OCI-LY7 (cell line): ENCODE results near the gene NEUROG2. TPM values are rescaled to one million over a fixed set of nuclear protein-coding genes. Genes with fewer than 3 reads are reported as not detected.
A peak's percentile ranks its signal among the peaks of the same experiment; 100 is the strongest.

Experiments used
- BruUV-seq: library from RNA; stranded (reverse); fragments of 400-500 nt; replicated peaks from 2 replicates; lab custom pipeline; 2021; lab: Mats Ljungman, UMichigan
- CTCF ChIA-PET: fragments of 300-600 bp; sonication (Branson Sonifier 250); formaldehyde crosslinking; loops from one replicate; lab custom pipeline; 2022; ENCODE audit warnings: antibody characterized with exemption; ENCODE audit not compliant: unreplicated experiment; lab: Charles Lee
- POLR2A ChIA-PET: fragments of 300-600 bp; sonication (Branson Sonifier 250); formaldehyde crosslinking; loops from one replicate; lab custom pipeline; 2022; ENCODE audit warnings: antibody characterized with exemption; lab: Charles Lee
- DNase-seq: peaks from one replicate; pipeline ENCODE4 v3.0.0-alpha.2; 2015; ENCODE audit warnings: low spot score
- H2AFZ ChIP-seq: fragments of 200-600 bp; sonication (generic), shearing (Covaris generic); 2 replicates; pipeline ENCODE4 v1.6.1; 2014; ENCODE audit warnings: mild to moderate bottlenecking, antibody characterized with exemption, low read length, moderate library complexity
- H3K27ac ChIP-seq: fragments of 200-600 bp; sonication (generic); 2 replicates; pipeline ENCODE4 v1.5.1; 2014; ENCODE audit warnings: mixed run types, low read depth, mild to moderate bottlenecking, moderate library complexity, low read length, inconsistent platforms; ENCODE audit not compliant: poor library complexity, severe bottlenecking
- H3K36me3 ChIP-seq: fragments of 200-600 bp; sonication (generic); 2 replicates; pipeline ENCODE4 v1.6.1; 2014; ENCODE audit warnings: mild to moderate bottlenecking, antibody characterized with exemption, low read length, moderate library complexity, mixed read lengths; ENCODE audit not compliant: insufficient read depth
- H3K4me1 ChIP-seq: fragments of 200-600 bp; sonication (generic); 2 replicates; pipeline ENCODE4 v1.5.1; 2014; ENCODE audit warnings: mild to moderate bottlenecking, low read length; ENCODE audit not compliant: insufficient read depth, poor library complexity, severe bottlenecking
- H3K4me2 ChIP-seq: fragments of 200-600 bp; sonication (generic); 2 replicates; pipeline ENCODE4 v1.6.1; 2014; ENCODE audit warnings: mild to moderate bottlenecking, low read length
- H3K4me3 ChIP-seq: fragments of 200-600 bp; sonication (generic); 2 replicates; pipeline ENCODE4 v1.5.1; 2014; ENCODE audit warnings: mild to moderate bottlenecking, low read depth, low read length; ENCODE audit not compliant: poor library complexity, severe bottlenecking
- H3K79me2 ChIP-seq: fragments of 200-600 bp; sonication (generic); 2 replicates; pipeline ENCODE4 v1.6.1; 2016; ENCODE audit warnings: low read depth, mild to moderate bottlenecking, low read length, moderate library complexity, mixed read lengths; ENCODE audit not compliant: insufficient read depth
- H3K9me2 ChIP-seq: fragments of 200-600 bp; sonication (generic); 2 replicates; pipeline ENCODE4 v1.6.1; 2016; ENCODE audit warnings: mild to moderate bottlenecking, low read length, mixed read lengths; ENCODE audit not compliant: insufficient read depth
- H3K9me3 ChIP-seq: fragments of 200-600 bp; sonication (generic); 2 replicates; pipeline ENCODE4 v1.6.1; 2014; ENCODE audit warnings: mild to moderate bottlenecking, mixed run types, low read length, mixed read lengths
- H4K20me1 ChIP-seq: fragments of 200-600 bp; sonication (generic); 2 replicates; pipeline ENCODE4 v1.6.1; 2014; ENCODE audit warnings: mild to moderate bottlenecking, antibody characterized with exemption, low read length, moderate library complexity, mixed read lengths; ENCODE audit not compliant: insufficient read depth
- CTCF ChIP-seq: fragments of 200-600 bp; sonication (generic); conservative IDR thresholded peaks from 2 replicates; pipeline ENCODE4 v1.5.1; 2014; ENCODE audit warnings: mild to moderate bottlenecking, antibody characterized with exemption, low read length, moderate library complexity, mixed read lengths
- EZH2phosphoT487 ChIP-seq: fragments of 200-600 bp; sonication (generic); IDR thresholded peaks from 2 replicates; pipeline ENCODE4 v1.6.1; 2018; ENCODE audit warnings: low read depth, borderline replicate concordance, mild to moderate bottlenecking, mixed run types, antibody characterized with exemption, low read length, moderate library complexity, mixed read lengths
- intact Hi-C: fragments of 100-400 bp; cut with micrococcal nuclease; formaldehyde crosslinking; loops from one replicate; pipeline ENCODE4 v1.10.0; 2022; ENCODE audit not compliant: unreplicated experiment
- total RNA-seq, 2 experiments: library from RNA; depleted of rRNA in 1 of 2; stranded (reverse); fragments of >200 nt in 1 of 2; shearing (Covaris generic) in 1 of 2; gene quantifications; 2 replicates each; pipeline ENCODE4 v1.2.3, GENCODE V29; 2014 to 2022

Gene NEUROG2
- total RNA-seq, 2 experiments from 2014 or later: 0.06 TPM; not detected in 1

DNA sequence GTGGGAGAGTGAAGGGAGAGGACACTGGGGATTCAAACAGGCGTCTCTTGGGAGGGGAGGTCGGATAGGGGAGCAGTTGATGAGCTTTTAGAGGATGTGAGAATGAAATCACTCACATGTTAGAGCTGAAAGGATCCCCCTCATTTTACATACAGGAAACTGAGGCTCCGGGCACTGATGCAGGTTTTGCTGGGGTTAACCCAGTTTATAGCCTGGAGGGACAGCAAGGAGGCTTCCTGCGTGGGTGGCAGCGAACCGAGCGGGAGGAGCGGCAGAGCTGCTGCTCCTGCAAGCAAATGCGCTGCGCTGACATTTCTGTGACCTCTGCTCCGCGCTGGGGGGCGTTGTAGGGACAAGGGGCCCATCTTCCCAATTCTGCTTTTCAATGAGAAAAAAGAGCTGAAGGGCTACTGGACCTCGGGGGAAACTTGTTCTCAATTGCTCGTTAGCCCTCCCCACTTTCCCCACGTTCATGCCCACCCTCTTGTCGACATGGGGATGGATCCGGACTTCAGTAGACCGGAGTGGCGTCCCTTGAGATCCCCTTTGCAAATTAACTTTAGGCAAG is 1.2 kb upstream of the NEUROG2 start:
- Histone ChIP-seq H3K4me2 (peak overlapping the region; percentile 92), H2AFZ (peak overlapping the region; percentile 56), H3K27ac (no peak overlapping the region), H3K9me2 (no peaks in the 10 kb centered on the region), H3K9me3 (no peaks in the 10 kb centered on the region), H3K79me2 (no peaks in the 10 kb centered on the region), H3K4me1 (peaks cover 34% of the 10 kb centered on the region), H3K4me3 (peak overlapping the region; percentile 67), H4K20me1 (no peaks in the 10 kb centered on the region), H3K36me3 (no peaks in the 10 kb centered on the region)
- ChIA-PET POLR2A (interaction anchor here (0.6 to 1.5 kb wide), 4 partner anchors 33 to 443 kb away, joined by 3 to 4 read pairs (median 3); no protein-coding TSS in a partner anchor), CTCF (no interaction called here)
- DNase-seq: peak; percentile 51
- TF ChIP-seq CTCF (peak; percentile 68), EZH2phosphoT487 (no peak)
- no TSS peak for BruUV-seq
- intact Hi-C loops: no loop called here

DNA sequence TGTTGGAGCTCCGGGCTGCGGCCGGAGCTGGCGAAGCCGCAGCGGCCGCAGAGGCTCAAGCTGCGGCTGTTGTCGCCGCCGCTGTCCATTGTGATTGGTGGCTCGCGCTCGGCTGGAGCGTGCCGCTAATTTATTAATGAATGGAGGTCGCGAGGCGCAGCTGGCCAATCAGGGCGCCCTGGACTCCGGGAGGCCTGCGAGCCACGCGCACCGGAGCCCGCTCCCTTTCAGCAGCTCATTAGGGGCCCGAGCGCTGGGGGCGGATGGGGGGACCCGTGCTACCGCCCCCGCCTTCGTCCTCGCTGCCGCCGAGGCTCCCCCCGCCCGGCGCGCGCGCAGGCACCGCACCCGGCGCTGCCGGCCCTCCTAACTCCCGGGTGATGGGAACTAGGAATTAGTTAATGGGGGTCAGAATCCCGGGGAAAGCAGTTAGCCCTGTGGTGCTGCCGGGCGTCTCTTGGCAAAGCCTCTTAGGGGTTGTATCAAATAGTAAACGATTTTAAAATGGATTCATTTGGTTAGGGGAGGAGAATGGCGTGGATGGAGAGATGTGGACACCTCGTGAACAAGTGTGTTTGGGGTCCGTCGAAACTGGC is 589 bp upstream of the NEUROG2 start:
- TF ChIP-seq EZH2phosphoT487 (peak; percentile 64), CTCF (no peak)
- intact Hi-C loops: no loop called here
- Histone ChIP-seq H3K4me1 (peaks cover 34% of the 10 kb centered on the region), H3K36me3 (no peaks in the 10 kb centered on the region), H3K9me2 (no peaks in the 10 kb centered on the region), H3K27ac (no peak overlapping the region), H3K4me2 (peak overlapping the region; percentile 92), H3K9me3 (no peaks in the 10 kb centered on the region), H2AFZ (peak overlapping the region; percentile 56), H3K79me2 (no peaks in the 10 kb centered on the region), H4K20me1 (no peaks in the 10 kb centered on the region), H3K4me3 (peak overlapping the region; percentile 67)
- ChIA-PET CTCF (interaction anchor here (0.6 kb wide), 4 partner anchors 57 to 363 kb away, joined by 3 to 10 read pairs (median 3); no protein-coding TSS in a partner anchor), POLR2A (interaction anchor here (0.6 to 1.5 kb wide), 8 partner anchors 33 to 1893 kb away, joined by 3 to 8 read pairs (median 4); no protein-coding TSS in a partner anchor)
- no TSS peak for BruUV-seq
- DNase-seq: peak; percentile 42
